TTC549 (cell line): ENCODE results near the gene ST3GAL6.

ENCODE experiments used
- FAIRE-seq: peaks from 2 replicates; lab custom pipeline; 2012; peaks lifted over from hg19 to GRCh38; lab: Jason Lieb, UNC

The ST3GAL6 gene

GRCh38 chr3:98763076-98763475 is at the start of gene ST3GAL6:
ST3GAL6 (plus strand) TSS chr3:98763340; CDS start chr3:98768441, 5,101 bp downstream.
- no peak for FAIRE-seq

GRCh38 chr3:98713984-98714383 is 49.2 kb upstream of the ST3GAL6 start:
- FAIRE-seq, result no peak

- FAIRE-seq, result no peak
These were observed 45.6 kb upstream of the ST3GAL6 start for GRCh38 chr3:98717584-98717983.

GRCh38 chr3:98718730-98719129 is 44.4 kb upstream of the ST3GAL6 start:
- no peak for FAIRE-seq

GRCh38 chr3:98721776-98722175 is 41.4 kb upstream of the ST3GAL6 start:
- no peak for FAIRE-seq

GRCh38 chr3:98722389-98722788 is 40.8 kb upstream of the ST3GAL6 start:
- FAIRE-seq, result no peak

GRCh38 chr3:98725352-98725751 is 37.8 kb upstream of the ST3GAL6 start:
- no peak for FAIRE-seq

- FAIRE-seq, result no peak
These were observed 37.1 kb upstream of the ST3GAL6 start for GRCh38 chr3:98726084-98726483.

GRCh38 chr3:98727638-98728037 is 35.5 kb upstream of the ST3GAL6 start:
- FAIRE-seq, result no peak

- no peak for FAIRE-seq
These were observed 34.5 kb upstream of the ST3GAL6 start for GRCh38 chr3:98728672-98729071.

- FAIRE-seq, result no peak
These were observed 32.8 kb upstream of the ST3GAL6 start for GRCh38 chr3:98730338-98730737.

- FAIRE-seq, result no peak
These were observed 32.1 kb upstream of the ST3GAL6 start for GRCh38 chr3:98730886-98731537.

- no peak for FAIRE-seq
These were observed 31.3 kb upstream of the ST3GAL6 start for GRCh38 chr3:98731720-98732285.

GRCh38 chr3:98732286-98733052 is 30.7 kb upstream of the ST3GAL6 start:
- no peak for FAIRE-seq

GRCh38 chr3:98733053-98733811 is 29.9 kb upstream of the ST3GAL6 start:
- no peak for FAIRE-seq

GRCh38 chr3:98733812-98734281 is 29.3 kb upstream of the ST3GAL6 start:
- FAIRE-seq, result no peak

- no peak for FAIRE-seq
These were observed 28.8 kb upstream of the ST3GAL6 start for GRCh38 chr3:98734306-98734705.

GRCh38 chr3:98734735-98735134 is 28.4 kb upstream of the ST3GAL6 start:
- FAIRE-seq, result no peak

GRCh38 chr3:98735296-98735695 is 27.8 kb upstream of the ST3GAL6 start:
- no peak for FAIRE-seq

- FAIRE-seq, result no peak
These were observed 27.3 kb upstream of the ST3GAL6 start for GRCh38 chr3:98735761-98736269.

- FAIRE-seq, result no peak
These were observed 25.8 kb upstream of the ST3GAL6 start for GRCh38 chr3:98737301-98737700.

- FAIRE-seq, result no peak
These were observed 23.9 kb upstream of the ST3GAL6 start for GRCh38 chr3:98739266-98739665.
